G401 (cell line): ENCODE measurements around the gene PSMB7. TPM values are rescaled to one million over a fixed set of nuclear protein-coding genes. Genes with fewer than 3 reads are reported as not detected.
A peak's percentile ranks its signal among the peaks of the same experiment; 100 is the strongest.

Source experiments
- DNase-seq: peaks from one replicate; pipeline ENCODE4 v3.0.0-alpha.2; 2015; ENCODE audit warnings: low spot score
- in situ Hi-C: cut with HindIII; loops from 2 replicates; pipeline ENCODE4 v1.10.0; 2016; ENCODE audit warnings: low sequenced_read_pairs, mixed read lengths
- total RNA-seq: library from RNA; depleted of rRNA; stranded (reverse); fragments of >200 nt; shearing (Covaris generic); gene quantifications from 2 replicates; pipeline ENCODE4 v1.2.3, GENCODE V29; 2014

Gene PSMB7
- total RNA-seq, 1 experiment from 2014 or later = 196 TPM

- in situ Hi-C loops = no loop called here
- no peak for DNase-seq
These were observed 64.6 kb downstream of the PSMB7 start for GRCh38 chr9:124350494-124351263.

DNA sequence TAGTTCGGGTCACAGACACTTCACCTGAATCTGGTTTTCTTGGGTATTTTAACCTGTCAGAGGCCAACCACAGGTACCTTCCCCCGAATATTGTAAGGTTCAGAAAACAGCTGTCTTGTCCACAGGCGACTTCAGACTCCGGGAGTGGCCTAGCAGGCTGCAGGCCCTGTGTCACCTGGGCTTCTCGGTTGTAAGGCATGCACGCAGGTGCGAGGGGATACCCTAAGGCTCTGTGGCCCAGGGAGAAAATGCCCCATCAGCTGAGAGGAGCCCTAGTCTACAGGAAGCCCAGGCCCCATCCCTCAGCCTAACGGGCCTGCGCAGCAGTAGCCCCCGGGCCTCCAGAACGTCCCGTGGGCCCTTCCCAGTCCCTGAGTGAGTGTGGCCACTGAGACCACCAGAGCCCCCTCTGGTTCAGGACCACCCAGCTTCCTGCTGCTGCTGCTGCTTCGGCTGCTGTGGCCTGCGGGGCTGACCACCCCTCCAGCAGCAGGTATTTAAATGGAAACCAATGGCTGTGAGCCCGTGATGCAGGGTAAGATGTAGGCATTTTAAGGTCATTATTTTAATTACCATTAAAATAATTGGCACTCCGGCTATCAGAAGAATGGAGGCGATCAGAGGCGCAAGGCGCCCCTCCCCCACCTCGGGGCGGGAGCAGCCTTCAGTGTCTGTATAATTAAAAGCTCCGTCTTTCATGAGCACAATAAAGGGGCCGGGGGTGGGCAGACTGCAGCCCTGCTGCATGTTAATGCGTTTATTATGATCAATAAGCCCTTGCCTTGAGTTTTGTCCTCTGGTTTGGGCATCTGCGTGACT is 65.4 kb downstream of the PSMB7 start:
- no peak for DNase-seq
- in situ Hi-C loops = no loop called here

DNA sequence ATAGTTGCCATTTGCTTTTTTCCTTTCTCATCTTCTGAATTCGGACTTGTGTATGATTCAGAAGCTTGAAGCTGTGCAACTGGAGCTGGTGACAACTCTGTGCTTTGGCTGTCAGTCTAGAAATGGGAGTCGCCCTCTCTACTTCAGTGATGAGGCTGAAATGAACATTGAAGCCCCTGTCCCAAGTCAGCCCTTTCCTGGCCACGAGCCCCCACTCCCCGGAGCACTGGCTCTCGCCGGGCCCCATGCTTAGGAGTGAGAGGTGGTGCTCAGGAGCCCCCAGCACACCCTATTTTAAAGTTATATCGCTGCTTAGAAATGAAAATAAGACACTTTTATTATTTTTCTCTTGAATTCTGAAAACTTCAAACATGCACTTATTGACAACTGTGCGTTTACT is 66.0 kb downstream of the PSMB7 start:
- in situ Hi-C loops = no loop called here
- no peak for DNase-seq

DNA sequence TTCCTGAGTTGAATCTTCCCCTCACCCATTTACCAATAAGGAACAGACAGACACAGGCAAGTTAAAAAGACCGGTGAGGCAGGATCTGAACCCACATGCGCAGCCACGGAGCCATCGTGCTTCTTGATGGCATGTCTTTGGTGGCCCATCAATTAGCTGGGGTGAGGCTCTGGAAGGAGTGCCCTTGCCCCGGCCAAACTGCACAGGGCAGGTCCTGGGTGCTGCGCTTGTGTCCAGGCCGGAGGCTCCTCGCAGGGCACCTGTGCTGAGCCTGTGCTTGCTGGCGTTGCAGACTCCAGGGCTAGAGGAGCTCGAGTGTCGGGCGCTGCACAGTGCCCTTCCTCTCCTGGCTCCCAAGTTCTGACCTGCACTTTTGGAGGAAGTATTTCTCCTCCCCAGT is 66.4 kb downstream of the PSMB7 start:
- in situ Hi-C loops = no loop called here
- DNase-seq = no peak

- no peak for DNase-seq
- in situ Hi-C loops = no loop called here
These were observed 66.9 kb downstream of the PSMB7 start for GRCh38 chr9:124348363-124348762.

DNA sequence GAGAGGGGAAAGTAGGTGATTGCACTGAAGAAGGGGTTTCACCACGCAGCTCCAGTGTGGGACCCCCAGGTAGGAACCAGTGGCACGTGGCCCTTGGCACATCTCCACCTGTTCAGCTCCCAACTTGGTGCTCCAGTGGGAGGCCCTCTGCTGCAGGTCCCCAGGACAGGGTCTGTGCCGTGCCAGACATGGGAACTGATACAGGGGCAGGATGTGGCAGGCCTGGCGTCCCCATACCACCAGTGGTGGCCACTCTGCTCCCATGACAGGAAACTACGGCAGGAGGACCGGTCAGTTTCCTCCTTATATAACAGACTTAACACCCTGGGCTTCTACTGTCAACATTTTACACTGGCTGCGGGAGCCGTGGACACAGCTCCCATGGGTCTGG is 67.3 kb downstream of the PSMB7 start:
- no peak for DNase-seq
- in situ Hi-C loops = no loop called here

- in situ Hi-C loops = no loop called here
- DNase-seq = no peak
These were observed 67.9 kb downstream of the PSMB7 start for GRCh38 chr9:124347206-124347967.

- in situ Hi-C loops = no loop called here
- no peak for DNase-seq
These were observed 68.7 kb downstream of the PSMB7 start for GRCh38 chr9:124346347-124347163.

GRCh38 chr9:124345751-124346281 is 69.4 kb downstream of the PSMB7 start:
- in situ Hi-C loops = no loop called here
- DNase-seq = no peak

GRCh38 chr9:124345063-124345462 is 70.2 kb downstream of the PSMB7 start:
- in situ Hi-C loops = no loop called here
- DNase-seq = no peak

DNA sequence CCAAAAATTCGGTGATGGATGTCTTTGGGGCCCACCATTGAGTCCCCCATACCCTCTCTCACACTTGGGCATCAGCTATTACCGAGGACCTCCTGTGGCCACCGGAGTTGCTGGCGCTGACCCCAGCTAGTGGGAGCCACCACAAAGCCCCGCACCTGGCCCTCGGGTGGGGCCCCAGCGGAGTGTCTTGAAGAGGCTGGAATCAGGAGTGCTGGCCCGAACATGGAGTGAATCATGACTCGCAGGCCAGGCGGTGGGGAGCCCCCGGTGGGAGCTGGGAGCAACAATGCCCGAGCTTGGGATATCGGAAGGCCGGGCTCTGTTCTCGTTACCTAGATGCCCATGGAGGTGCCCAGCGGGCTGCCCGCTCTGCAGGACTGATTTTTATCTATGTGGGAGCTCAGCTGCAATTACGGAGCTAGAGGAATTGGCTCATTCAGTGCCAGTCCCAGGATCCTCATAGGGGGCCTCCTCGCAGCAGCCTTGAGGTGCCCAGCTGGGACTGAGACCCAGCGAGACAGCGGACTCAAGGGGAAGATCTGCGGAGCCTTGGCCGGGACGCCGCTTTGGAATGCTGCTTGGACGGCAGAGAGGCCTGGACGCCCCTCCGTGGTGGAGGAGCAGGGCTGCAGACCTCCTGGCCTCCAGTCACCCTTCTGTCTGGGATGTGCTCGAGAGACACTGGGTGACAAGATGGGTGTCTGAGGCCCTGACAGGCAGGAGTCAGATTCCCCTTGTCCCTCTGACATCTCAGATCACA is 70.8 kb downstream of the PSMB7 start:
- DNase-seq = no peak
- in situ Hi-C loops = no loop called here

DNA sequence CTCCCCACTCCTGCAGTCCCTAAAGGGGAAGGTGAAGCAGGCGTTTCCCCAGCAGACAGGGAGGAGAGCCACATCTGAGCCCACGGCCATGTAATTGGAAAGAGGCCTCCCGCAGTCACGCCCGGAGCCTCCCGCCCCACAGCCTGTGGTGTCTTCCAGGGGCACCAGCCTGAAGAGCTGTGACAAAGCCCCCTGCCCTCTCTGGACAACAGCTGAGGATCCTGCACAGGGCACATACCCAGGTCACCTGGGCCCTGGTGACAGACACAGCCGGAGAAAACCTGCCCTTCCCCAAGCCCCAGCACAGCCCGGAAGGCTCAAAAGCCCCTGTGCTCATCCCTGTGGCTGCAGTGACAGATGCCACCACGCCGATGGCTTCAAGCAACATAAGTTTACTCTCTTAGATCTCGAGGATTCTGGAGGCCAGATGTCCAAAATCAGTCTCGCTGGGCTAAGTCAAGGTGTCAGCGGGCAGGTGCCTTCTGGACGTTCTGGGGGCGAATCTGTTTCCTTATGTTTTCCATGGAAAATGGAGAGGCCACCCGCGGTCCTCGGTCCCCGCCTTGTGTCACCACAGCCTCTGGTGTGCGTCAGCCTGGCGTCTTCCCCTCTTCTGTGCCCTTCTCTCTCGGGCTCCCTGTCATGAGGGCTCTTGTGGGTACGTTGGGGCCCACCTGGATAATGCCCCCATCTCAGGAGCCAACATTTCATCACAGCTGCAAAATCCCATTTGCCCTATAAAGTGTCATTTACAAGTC is 71.5 kb downstream of the PSMB7 start:
- in situ Hi-C loops = no loop called here
- no peak for DNase-seq

GRCh38 chr9:124342776-124343485 is 72.3 kb downstream of the PSMB7 start:
- in situ Hi-C loops = no loop called here
- DNase-seq = peak; percentile 32

GRCh38 chr9:124342402-124342775 is 72.9 kb downstream of the PSMB7 start:
- DNase-seq = no peak
- in situ Hi-C loops = no loop called here

- in situ Hi-C loops = no loop called here
- DNase-seq = no peak
These were observed 73.6 kb downstream of the PSMB7 start for GRCh38 chr9:124341455-124342170.
